OCI-LY7 (cell line): ENCODE measurements around the gene FHOD3. TPM values are rescaled to one million over a fixed set of nuclear protein-coding genes. Genes with fewer than 3 reads are reported as not detected.

Experiments used
- BruUV-seq: library from RNA; stranded (reverse); fragments of 400-500 nt; replicated peaks from 2 replicates; lab custom pipeline; 2021; lab: Mats Ljungman, UMichigan
- CTCF ChIA-PET: fragments of 300-600 bp; sonication (Branson Sonifier 250); formaldehyde crosslinking; loops from one replicate; lab custom pipeline; 2022; ENCODE audit warnings: antibody characterized with exemption; ENCODE audit not compliant: unreplicated experiment; lab: Charles Lee
- POLR2A ChIA-PET: fragments of 300-600 bp; sonication (Branson Sonifier 250); formaldehyde crosslinking; loops from one replicate; lab custom pipeline; 2022; ENCODE audit warnings: antibody characterized with exemption; lab: Charles Lee
- DNase-seq: peaks from one replicate; pipeline ENCODE4 v3.0.0-alpha.2; 2015; ENCODE audit warnings: low spot score
- H2AFZ ChIP-seq: fragments of 200-600 bp; sonication (generic), shearing (Covaris generic); 2 replicates; pipeline ENCODE4 v1.6.1; 2014; ENCODE audit warnings: mild to moderate bottlenecking, antibody characterized with exemption, low read length, moderate library complexity
- H3K27ac ChIP-seq: fragments of 200-600 bp; sonication (generic); 2 replicates; pipeline ENCODE4 v1.5.1; 2014; ENCODE audit warnings: mixed run types, low read depth, mild to moderate bottlenecking, moderate library complexity, low read length, inconsistent platforms; ENCODE audit not compliant: poor library complexity, severe bottlenecking
- H3K36me3 ChIP-seq: fragments of 200-600 bp; sonication (generic); 2 replicates; pipeline ENCODE4 v1.6.1; 2014; ENCODE audit warnings: mild to moderate bottlenecking, antibody characterized with exemption, low read length, moderate library complexity, mixed read lengths; ENCODE audit not compliant: insufficient read depth
- H3K4me1 ChIP-seq: fragments of 200-600 bp; sonication (generic); 2 replicates; pipeline ENCODE4 v1.5.1; 2014; ENCODE audit warnings: mild to moderate bottlenecking, low read length; ENCODE audit not compliant: insufficient read depth, poor library complexity, severe bottlenecking
- H3K4me2 ChIP-seq: fragments of 200-600 bp; sonication (generic); 2 replicates; pipeline ENCODE4 v1.6.1; 2014; ENCODE audit warnings: mild to moderate bottlenecking, low read length
- H3K4me3 ChIP-seq: fragments of 200-600 bp; sonication (generic); 2 replicates; pipeline ENCODE4 v1.5.1; 2014; ENCODE audit warnings: mild to moderate bottlenecking, low read depth, low read length; ENCODE audit not compliant: poor library complexity, severe bottlenecking
- H3K79me2 ChIP-seq: fragments of 200-600 bp; sonication (generic); 2 replicates; pipeline ENCODE4 v1.6.1; 2016; ENCODE audit warnings: low read depth, mild to moderate bottlenecking, low read length, moderate library complexity, mixed read lengths; ENCODE audit not compliant: insufficient read depth
- H3K9me2 ChIP-seq: fragments of 200-600 bp; sonication (generic); 2 replicates; pipeline ENCODE4 v1.6.1; 2016; ENCODE audit warnings: mild to moderate bottlenecking, low read length, mixed read lengths; ENCODE audit not compliant: insufficient read depth
- H3K9me3 ChIP-seq: fragments of 200-600 bp; sonication (generic); 2 replicates; pipeline ENCODE4 v1.6.1; 2014; ENCODE audit warnings: mild to moderate bottlenecking, mixed run types, low read length, mixed read lengths
- H4K20me1 ChIP-seq: fragments of 200-600 bp; sonication (generic); 2 replicates; pipeline ENCODE4 v1.6.1; 2014; ENCODE audit warnings: mild to moderate bottlenecking, antibody characterized with exemption, low read length, moderate library complexity, mixed read lengths; ENCODE audit not compliant: insufficient read depth
- EZH2phosphoT487 ChIP-seq: fragments of 200-600 bp; sonication (generic); IDR thresholded peaks from 2 replicates; pipeline ENCODE4 v1.6.1; 2018; ENCODE audit warnings: low read depth, borderline replicate concordance, mild to moderate bottlenecking, mixed run types, antibody characterized with exemption, low read length, moderate library complexity, mixed read lengths
- intact Hi-C: fragments of 100-400 bp; cut with micrococcal nuclease; formaldehyde crosslinking; loops from one replicate; pipeline ENCODE4 v1.10.0; 2022; ENCODE audit not compliant: unreplicated experiment
- total RNA-seq, 2 experiments: library from RNA; depleted of rRNA in 1 of 2; stranded (reverse); fragments of >200 nt in 1 of 2; shearing (Covaris generic) in 1 of 2; gene quantifications; 2 replicates each; pipeline ENCODE4 v1.2.3, GENCODE V29; 2014 to 2022
- TF ChIP-seq, protein P1 (sequence below): fragments of 200-600 bp; sonication (generic); conservative IDR thresholded peaks from 2 replicates; pipeline ENCODE4 v1.5.1; 2014; ENCODE audit warnings: mild to moderate bottlenecking, antibody characterized with exemption, low read length, moderate library complexity, mixed read lengths

Gene FHOD3
- total RNA-seq, 2 experiments from 2014 or later = 0.06 to 2.4 TPM

DNA sequence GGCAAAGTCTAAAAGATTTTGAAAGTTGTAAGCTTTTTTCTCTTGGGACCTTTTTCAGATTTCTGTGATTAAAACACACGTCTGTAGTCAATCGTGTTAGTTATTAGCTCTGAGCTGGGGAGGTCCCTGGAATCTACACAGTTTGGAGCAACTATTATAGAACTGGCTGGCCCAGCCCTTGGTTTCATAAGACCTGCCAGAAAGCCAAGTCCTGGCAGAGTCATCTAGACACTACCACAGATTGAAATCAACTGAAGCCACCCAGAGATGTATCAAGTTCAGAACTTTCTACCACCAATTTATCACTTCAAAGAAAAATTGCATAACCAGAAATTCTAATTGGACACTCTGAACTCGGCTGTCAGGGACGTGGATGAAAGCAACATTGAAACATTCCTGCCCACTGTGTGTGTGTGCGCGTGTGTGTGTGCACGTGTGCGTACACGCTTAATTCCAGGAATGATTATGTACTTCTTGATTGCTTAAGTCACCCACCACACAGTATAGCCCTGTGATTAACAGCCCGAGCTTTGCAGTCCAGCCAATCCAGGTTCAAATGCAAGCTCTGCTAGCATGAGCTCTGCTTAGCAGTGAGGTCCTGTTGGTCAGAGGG, 405.0 kb downstream of the FHOD3 start:
- Histone ChIP-seq H3K27ac (no peak overlapping the region), H3K4me1 (no peaks in the 10 kb centered on the region), H3K79me2 (no peaks in the 10 kb centered on the region), H3K4me3 (no peak overlapping the region), H3K36me3 (no peaks in the 10 kb centered on the region), H4K20me1 (no peaks in the 10 kb centered on the region), H2AFZ (no peak overlapping the region), H3K9me2 (no peaks in the 10 kb centered on the region), H3K9me3 (no peaks in the 10 kb centered on the region), H3K4me2 (no peak overlapping the region)
- CTCF ChIA-PET = no interaction called here
- DNase-seq = no peak
- BruUV-seq = no TSS peak
- intact Hi-C loops = no loop called here
- TF ChIP-seq, protein P1, sequence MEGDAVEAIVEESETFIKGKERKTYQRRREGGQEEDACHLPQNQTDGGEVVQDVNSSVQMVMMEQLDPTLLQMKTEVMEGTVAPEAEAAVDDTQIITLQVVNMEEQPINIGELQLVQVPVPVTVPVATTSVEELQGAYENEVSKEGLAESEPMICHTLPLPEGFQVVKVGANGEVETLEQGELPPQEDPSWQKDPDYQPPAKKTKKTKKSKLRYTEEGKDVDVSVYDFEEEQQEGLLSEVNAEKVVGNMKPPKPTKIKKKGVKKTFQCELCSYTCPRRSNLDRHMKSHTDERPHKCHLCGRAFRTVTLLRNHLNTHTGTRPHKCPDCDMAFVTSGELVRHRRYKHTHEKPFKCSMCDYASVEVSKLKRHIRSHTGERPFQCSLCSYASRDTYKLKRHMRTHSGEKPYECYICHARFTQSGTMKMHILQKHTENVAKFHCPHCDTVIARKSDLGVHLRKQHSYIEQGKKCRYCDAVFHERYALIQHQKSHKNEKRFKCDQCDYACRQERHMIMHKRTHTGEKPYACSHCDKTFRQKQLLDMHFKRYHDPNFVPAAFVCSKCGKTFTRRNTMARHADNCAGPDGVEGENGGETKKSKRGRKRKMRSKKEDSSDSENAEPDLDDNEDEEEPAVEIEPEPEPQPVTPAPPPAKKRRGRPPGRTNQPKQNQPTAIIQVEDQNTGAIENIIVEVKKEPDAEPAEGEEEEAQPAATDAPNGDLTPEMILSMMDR = no peak
- no peak for TF ChIP-seq EZH2phosphoT487
- POLR2A ChIA-PET = no interaction called here

DNA sequence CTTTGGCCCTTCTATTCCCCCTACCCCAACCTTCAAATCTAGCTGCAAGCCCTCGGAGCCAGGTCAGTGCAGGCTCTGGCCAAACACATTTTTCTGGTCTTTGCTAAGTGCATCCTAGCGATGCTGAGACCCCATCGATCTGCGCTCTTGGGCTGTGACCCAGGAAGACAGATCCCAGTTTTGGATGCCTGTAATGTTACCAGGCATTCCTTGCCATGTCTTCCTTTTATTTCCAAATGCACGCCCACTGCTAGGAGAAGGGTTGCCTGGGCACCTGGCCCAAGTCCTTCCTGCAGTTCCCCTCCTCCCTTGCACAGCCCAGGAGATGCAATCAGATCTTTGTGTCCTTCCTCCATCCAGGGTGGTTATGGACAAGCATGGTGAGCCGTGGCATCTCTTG, 406.6 kb downstream of the FHOD3 start:
- Histone ChIP-seq H3K36me3 (no peaks in the 10 kb centered on the region), H4K20me1 (no peaks in the 10 kb centered on the region), H3K9me3 (no peaks in the 10 kb centered on the region), H3K27ac (no peak overlapping the region), H2AFZ (no peak overlapping the region), H3K4me1 (no peaks in the 10 kb centered on the region), H3K79me2 (no peaks in the 10 kb centered on the region), H3K4me2 (no peak overlapping the region), H3K9me2 (no peaks in the 10 kb centered on the region), H3K4me3 (no peak overlapping the region)
- intact Hi-C loops = no loop called here
- CTCF ChIA-PET = no interaction called here
- TF ChIP-seq, protein P1 = no peak
- no peak for TF ChIP-seq EZH2phosphoT487
- no peak for DNase-seq
- BruUV-seq = no TSS peak
- POLR2A ChIA-PET = no interaction called here

DNA sequence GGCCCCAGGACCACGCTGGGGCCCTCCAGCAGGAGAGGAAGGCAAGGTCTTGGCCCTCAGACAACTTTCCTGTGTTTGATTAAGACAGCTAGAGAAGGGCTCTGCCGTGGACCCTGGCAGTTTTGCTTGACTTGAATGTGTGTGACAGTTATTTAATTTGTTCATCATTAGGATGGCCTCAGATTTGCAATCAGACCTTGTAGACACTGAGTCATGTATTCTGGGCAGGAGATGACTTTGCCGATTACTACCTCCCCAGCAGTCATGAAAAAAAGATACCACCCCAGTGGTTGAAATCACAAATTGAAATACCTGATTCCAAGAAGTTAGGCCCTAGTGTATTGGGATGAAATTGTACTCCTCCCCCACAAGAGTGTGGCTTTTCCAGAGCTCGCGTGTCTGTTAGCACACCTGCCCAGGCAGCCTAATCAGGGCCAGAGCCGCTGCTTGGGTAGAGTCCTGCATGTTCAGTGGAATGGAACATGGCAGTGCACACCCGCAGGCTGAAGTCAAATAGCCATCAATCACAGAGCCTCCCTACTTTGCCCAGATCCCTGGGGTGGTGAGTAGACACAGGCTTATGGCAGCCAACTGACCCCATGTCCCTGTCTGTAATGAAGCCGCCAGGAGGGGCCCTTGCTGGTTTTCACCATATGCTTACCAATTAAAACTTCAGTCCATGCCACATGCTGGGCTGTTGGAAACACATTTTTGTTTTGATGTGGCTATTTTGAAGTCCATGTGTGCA, 408.8 kb downstream of the FHOD3 start:
- H4K20me1 ChIP-seq = no peaks in the 10 kb centered on the region
- H2AFZ ChIP-seq = no peak overlapping the region
- no peak overlapping the region for H3K27ac ChIP-seq
- H3K9me3 ChIP-seq = no peaks in the 10 kb centered on the region
- no peak for TF ChIP-seq EZH2phosphoT487
- TF ChIP-seq, protein P1 = no peak
- ChIA-PET POLR2A (no interaction called here), CTCF (no interaction called here)
- H3K9me2 ChIP-seq = no peaks in the 10 kb centered on the region
- H3K79me2 ChIP-seq = no peaks in the 10 kb centered on the region
- no peak overlapping the region for H3K4me2 ChIP-seq
- BruUV-seq = no TSS peak
- intact Hi-C loops = no loop called here
- H3K4me1 ChIP-seq = no peaks in the 10 kb centered on the region
- DNase-seq = no peak
- no peak overlapping the region for H3K4me3 ChIP-seq
- H3K36me3 ChIP-seq = no peaks in the 10 kb centered on the region
